H1 (cell line): ENCODE results near the gene COA4. TPM values are rescaled to one million over a fixed set of nuclear protein-coding genes. Genes with fewer than 3 reads are reported as not detected.

ENCODE experiments used
- CHD7 ChIP-seq: fragments of 300-600 bp; sonication (generic); IDR thresholded peaks from 2 replicates; pipeline ENCODE4 v1.7.1; 2012; ENCODE audit warnings: low read length, moderate library complexity, mild to moderate bottlenecking, inconsistent platforms; ENCODE audit not compliant: insufficient replicate concordance
- SRF ChIP-seq: IDR thresholded peaks from 2 replicates; pipeline ENCODE4 v1.6.1; 2011; ENCODE audit warnings: mild to moderate bottlenecking, low read depth, low read length, moderate library complexity
- ZNF274 ChIP-seq: IDR thresholded peaks from 2 replicates; pipeline ENCODE4 v1.7.0; 2012; ENCODE audit warnings: low read length, borderline replicate concordance; ENCODE audit errors: extremely low read depth
- polyA plus RNA-seq, 7 experiments: library from polyadenylated mRNA; depleted of rRNA in 3 of 7; stranded (reverse) in 5 of 7; unstranded in 2 of 7; fragments of >200 nt in 5 of 7; fragments of 200-250 nt in 2 of 7; gene quantifications; 1 replicate in 5 of 7; 2 replicates in 1 of 7; 4 replicates in 1 of 7; pipeline versions ENCODE4 v1.2.1 to v1.2.3, GENCODE V29; 2011 to 2013; ENCODE audit warnings: missing spikeins in 2 of 7, mixed read lengths in 2 of 7
- total RNA-seq: library from RNA; stranded (reverse); fragmentation: NEBNext Ultra II Directional; extraction: Animal tissue kit (Norgen Biotek cat#: 25700); gene quantifications from 2 replicates; pipeline ENCODE4 v1.2.1, GENCODE V29; 2021

Gene COA4
- total and polyA plus RNA-seq, 2 of the 8 experiments (the other 6 are each of a cell fraction or from before 2014, with no cell fraction given): 177 to 380 TPM

- TF ChIP-seq CHD7: no peak
- no peak for TF ChIP-seq ZNF274
- TF ChIP-seq SRF: no peak
These were observed 12.4 kb upstream of the COA4 start (continued) for GRCh38 chr11:73889019-73889418.
